H1 (cell line): ENCODE data around the gene CNNM4. TPM values are rescaled to one million over a fixed set of nuclear protein-coding genes. Genes with fewer than 3 reads are reported as not detected.

Experiments used
- PHF8 ChIP-seq: fragments of 200-600 bp; sonication (generic); conservative IDR thresholded peaks from 2 replicates; pipeline ENCODE4 v1.7.1; 2012; ENCODE audit warnings: low read depth, mild to moderate bottlenecking, inconsistent platforms, low read length, moderate library complexity
- POU5F1 ChIP-seq: IDR thresholded peaks from 2 replicates; pipeline ENCODE4 v1.6.1; 2011; ENCODE audit warnings: low read depth, mild to moderate bottlenecking, low read length, moderate library complexity
- polyA plus RNA-seq, 7 experiments: library from polyadenylated mRNA; depleted of rRNA in 3 of 7; stranded (reverse) in 5 of 7; unstranded in 2 of 7; fragments of >200 nt in 5 of 7; fragments of 200-250 nt in 2 of 7; gene quantifications; 1 replicate in 5 of 7; 2 replicates in 1 of 7; 4 replicates in 1 of 7; pipeline versions ENCODE4 v1.2.1 to v1.2.3, GENCODE V29; 2011 to 2013; ENCODE audit warnings: missing spikeins in 2 of 7, mixed read lengths in 2 of 7
- total RNA-seq: library from RNA; stranded (reverse); fragmentation: NEBNext Ultra II Directional; extraction: Animal tissue kit (Norgen Biotek cat#: 25700); gene quantifications from 2 replicates; pipeline ENCODE4 v1.2.1, GENCODE V29; 2021

CNNM4 gene
- total and polyA plus RNA-seq, 2 of the 8 experiments (the other 6 are each of a cell fraction or from before 2014, with no cell fraction given) = 10.3 to 11.0 TPM

GRCh38 chr2:96852667-96853066, 92.0 kb downstream of the CNNM4 start (continued):
- TF ChIP-seq POU5F1 = no peak
- no peak for TF ChIP-seq PHF8
